Measurements from ENCODE around the gene AOPEP.

AOPEP gene

DNA sequence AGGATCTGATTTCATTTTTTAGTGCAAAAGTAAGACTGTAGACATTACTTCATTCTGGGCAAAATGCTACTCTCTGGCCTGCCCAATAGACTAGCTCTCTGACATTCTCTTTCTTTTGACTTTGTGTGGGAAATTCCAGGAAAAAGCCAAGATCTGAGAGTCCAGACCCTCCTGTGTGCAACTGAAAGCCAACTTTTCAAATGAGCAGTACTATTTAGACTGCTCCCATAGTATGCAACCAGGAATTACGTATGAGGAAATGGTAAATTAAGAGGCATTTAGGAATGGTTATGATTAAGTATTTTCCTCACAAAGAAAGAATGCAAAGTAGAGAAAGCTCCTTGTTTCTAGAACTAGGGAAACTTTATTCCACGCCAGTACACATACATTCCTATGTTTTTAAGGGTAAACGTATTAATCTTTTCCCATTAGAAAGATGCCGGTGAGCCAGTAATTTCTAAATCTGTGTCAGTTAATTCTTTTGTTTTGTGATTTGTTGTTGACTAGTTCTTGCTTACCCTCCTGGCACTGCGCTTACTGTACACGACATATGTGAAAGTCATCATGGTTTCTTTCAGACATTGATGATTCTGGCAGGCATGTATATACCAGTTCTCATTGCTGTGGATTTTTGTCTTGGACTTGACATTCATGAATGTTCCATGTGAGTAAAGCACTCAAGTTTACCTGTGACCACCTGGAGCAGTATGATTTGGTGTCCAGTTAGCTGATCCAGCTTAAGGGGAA is 56.0 kb downstream of the AOPEP start:
- no peak for TF ChIP-seq ZBTB7A (IDR thresholded peaks at IDR 0.05; ENCODE audit: low read depth)
- TF ChIP-seq TEAD4 (IDR thresholded peaks at IDR 0.05) = no peak
- no peak for TF ChIP-seq NFIC (IDR thresholded peaks at IDR 0.05)
- no peak for TF ChIP-seq FOXM1 (IDR thresholded peaks at IDR 0.05; ENCODE audit: borderline replicate concordance, low read depth)
- TF ChIP-seq TAF1 (IDR thresholded peaks at IDR 0.05; ENCODE audit: low read depth) = no peak
- no peak for TF ChIP-seq YY1 (IDR thresholded peaks at IDR 0.05; ENCODE audit: low read depth)
- TF ChIP-seq RAD21 (IDR thresholded peaks at IDR 0.05; ENCODE audit: low read depth) = no peak
- TF ChIP-seq, protein P1, sequence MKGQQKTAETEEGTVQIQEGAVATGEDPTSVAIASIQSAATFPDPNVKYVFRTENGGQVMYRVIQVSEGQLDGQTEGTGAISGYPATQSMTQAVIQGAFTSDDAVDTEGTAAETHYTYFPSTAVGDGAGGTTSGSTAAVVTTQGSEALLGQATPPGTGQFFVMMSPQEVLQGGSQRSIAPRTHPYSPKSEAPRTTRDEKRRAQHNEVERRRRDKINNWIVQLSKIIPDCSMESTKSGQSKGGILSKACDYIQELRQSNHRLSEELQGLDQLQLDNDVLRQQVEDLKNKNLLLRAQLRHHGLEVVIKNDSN (IDR thresholded peaks at IDR 0.05) = no peak
- TF ChIP-seq, protein P2, sequence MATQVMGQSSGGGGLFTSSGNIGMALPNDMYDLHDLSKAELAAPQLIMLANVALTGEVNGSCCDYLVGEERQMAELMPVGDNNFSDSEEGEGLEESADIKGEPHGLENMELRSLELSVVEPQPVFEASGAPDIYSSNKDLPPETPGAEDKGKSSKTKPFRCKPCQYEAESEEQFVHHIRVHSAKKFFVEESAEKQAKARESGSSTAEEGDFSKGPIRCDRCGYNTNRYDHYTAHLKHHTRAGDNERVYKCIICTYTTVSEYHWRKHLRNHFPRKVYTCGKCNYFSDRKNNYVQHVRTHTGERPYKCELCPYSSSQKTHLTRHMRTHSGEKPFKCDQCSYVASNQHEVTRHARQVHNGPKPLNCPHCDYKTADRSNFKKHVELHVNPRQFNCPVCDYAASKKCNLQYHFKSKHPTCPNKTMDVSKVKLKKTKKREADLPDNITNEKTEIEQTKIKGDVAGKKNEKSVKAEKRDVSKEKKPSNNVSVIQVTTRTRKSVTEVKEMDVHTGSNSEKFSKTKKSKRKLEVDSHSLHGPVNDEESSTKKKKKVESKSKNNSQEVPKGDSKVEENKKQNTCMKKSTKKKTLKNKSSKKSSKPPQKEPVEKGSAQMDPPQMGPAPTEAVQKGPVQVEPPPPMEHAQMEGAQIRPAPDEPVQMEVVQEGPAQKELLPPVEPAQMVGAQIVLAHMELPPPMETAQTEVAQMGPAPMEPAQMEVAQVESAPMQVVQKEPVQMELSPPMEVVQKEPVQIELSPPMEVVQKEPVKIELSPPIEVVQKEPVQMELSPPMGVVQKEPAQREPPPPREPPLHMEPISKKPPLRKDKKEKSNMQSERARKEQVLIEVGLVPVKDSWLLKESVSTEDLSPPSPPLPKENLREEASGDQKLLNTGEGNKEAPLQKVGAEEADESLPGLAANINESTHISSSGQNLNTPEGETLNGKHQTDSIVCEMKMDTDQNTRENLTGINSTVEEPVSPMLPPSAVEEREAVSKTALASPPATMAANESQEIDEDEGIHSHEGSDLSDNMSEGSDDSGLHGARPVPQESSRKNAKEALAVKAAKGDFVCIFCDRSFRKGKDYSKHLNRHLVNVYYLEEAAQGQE (IDR thresholded peaks at IDR 0.05; ENCODE audit: low read depth) = no peak
- TF ChIP-seq CREB1 (IDR thresholded peaks at IDR 0.05; ENCODE audit: low read depth) = no peak
- TF ChIP-seq EP300 (IDR thresholded peaks at IDR 0.05; ENCODE audit: borderline replicate concordance) = no peak
- no peak for TF ChIP-seq EGR1 (IDR thresholded peaks at IDR 0.05)
- TF ChIP-seq CEBPB (IDR thresholded peaks at IDR 0.05) = no peak

DNA sequence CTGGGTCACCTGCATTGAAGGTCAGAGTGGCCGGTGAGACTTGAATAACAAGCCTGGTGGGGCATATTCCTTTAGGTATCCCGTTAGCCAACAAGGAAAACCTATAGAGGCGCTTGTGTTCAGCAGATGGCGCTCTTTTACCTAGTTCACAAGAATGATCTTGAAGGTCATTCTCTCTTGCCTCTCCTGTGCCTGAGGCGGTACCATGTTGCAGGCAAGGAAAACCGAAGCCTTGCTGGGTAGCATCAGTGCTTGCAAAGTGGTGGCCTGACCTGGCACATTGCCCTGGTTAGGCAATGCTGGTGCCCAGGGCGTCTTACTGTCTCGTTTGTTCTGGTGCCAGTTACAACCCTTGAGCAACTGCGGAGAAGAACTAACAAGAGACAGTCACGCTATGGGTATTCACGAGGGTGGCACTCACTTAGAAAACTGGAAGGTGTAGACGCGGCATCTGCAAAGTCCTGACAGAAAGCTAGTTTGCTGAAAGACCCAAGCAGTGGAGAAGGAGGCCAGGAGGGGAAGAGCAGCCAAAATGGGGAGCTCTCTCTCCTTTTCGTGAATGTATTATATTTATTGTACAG is 56.7 kb downstream of the AOPEP start:
- TF ChIP-seq ZBTB7A (IDR thresholded peaks at IDR 0.05; ENCODE audit: low read depth) (no peak), NFIC (IDR thresholded peaks at IDR 0.05) (peak; percentile 89), FOXM1 (IDR thresholded peaks at IDR 0.05; ENCODE audit: borderline replicate concordance, low read depth) (peak; percentile 52; the same call in 1 of the 2 replicates), YY1 (IDR thresholded peaks at IDR 0.05; ENCODE audit: low read depth) (no peak), TCF12 (IDR thresholded peaks at IDR 0.05; ENCODE audit: low read depth) (peak; percentile 79), CEBPB (IDR thresholded peaks at IDR 0.05) (peak; percentile 86), CREB1 (IDR thresholded peaks at IDR 0.05; ENCODE audit: low read depth) (no peak), EP300 (IDR thresholded peaks at IDR 0.05; ENCODE audit: borderline replicate concordance) (peak; percentile 79), RAD21 (IDR thresholded peaks at IDR 0.05; ENCODE audit: low read depth) (peak; percentile 95), EGR1 (IDR thresholded peaks at IDR 0.05) (no peak), TAF1 (IDR thresholded peaks at IDR 0.05; ENCODE audit: low read depth) (no peak), TEAD4 (IDR thresholded peaks at IDR 0.05) (0 out of 2 replicates have a peak, but pooled peaks have one; percentile 16)
- TF ChIP-seq, protein P1 (IDR thresholded peaks at IDR 0.05) = no peak
- TF ChIP-seq, protein P3, sequence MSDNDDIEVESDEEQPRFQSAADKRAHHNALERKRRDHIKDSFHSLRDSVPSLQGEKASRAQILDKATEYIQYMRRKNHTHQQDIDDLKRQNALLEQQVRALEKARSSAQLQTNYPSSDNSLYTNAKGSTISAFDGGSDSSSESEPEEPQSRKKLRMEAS (IDR thresholded peaks at IDR 0.05) = peak; percentile 57; the same call in 1 of the 2 replicates
- TF ChIP-seq, protein P2 (IDR thresholded peaks at IDR 0.05; ENCODE audit: low read depth) = no peak

DNA sequence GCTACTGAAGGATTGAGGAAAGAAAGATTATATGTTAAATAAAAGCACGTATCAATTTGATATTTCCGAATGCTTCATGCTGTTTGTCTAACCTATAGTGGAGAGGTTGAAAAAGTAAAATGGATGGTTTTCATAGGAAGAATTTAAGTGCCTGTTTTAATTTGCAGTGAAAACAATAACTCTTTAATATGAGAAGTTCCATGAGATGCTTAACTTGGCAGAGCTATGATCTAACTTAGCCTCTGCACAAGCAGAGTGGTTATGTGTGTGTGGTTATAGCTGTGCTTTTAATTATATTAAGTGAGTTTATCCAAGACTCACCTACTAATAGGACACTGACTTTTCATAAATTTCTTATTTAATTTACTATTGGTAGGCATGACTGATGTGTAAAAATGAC is 57.4 kb downstream of the AOPEP start:
- TF ChIP-seq NFIC (IDR thresholded peaks at IDR 0.05) = no peak
- TF ChIP-seq, protein P3 (IDR thresholded peaks at IDR 0.05) = no peak
- TF ChIP-seq FOXM1 (IDR thresholded peaks at IDR 0.05; ENCODE audit: borderline replicate concordance, low read depth) = no peak
- TF ChIP-seq EP300 (IDR thresholded peaks at IDR 0.05; ENCODE audit: borderline replicate concordance) = no peak

DNA sequence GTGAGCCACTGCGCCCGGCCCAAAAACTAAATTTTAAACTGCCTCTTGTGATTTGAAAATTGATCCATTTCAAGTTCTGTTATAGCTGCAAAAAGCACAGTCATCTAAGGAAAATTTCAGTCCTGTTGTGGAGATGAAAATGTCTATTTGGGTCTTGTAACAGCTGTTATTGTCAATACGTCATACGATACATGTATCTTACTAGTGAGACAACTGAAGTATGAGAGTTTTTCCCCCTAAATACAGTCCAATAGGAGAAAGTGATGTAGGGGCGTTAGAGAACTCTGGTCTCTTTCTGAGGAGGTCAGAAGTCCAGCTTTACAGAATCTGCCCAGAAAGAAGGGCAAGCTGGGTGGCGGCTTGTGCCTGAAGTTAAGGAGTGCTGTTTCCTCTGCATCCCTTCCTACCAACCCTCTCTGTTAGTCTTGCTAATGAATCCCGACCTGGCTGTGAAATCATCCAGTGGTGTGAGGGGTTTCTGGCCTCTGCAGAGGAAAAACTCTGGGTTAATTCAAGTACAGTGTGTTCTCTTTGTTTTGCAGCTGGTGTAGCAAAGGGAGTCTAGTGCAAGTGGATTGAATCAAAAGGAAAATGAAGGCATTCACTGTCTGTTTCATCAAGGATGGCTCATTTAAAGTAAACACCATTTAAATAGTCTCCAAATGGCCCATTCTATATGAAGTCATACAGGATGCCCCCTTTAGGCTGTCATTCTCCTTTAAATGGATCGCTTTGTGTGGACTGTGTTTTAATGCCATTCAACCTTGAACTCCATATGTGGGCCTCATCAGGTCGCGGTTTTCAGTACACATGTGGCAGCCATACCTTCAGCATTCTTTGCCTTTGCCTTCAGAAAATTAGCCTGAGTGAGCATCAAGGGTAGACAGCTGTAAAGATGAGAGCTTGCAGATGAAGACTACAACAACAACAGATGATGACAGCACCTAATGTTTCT is 59.0 kb downstream of the AOPEP start:
- TF ChIP-seq TCF12 (IDR thresholded peaks at IDR 0.05; ENCODE audit: low read depth) (no peak), EGR1 (IDR thresholded peaks at IDR 0.05) (no peak), EP300 (IDR thresholded peaks at IDR 0.05; ENCODE audit: borderline replicate concordance) (no peak), NFIC (IDR thresholded peaks at IDR 0.05) (no peak), TAF1 (IDR thresholded peaks at IDR 0.05; ENCODE audit: low read depth) (no peak), RAD21 (IDR thresholded peaks at IDR 0.05; ENCODE audit: low read depth) (no peak), ZBTB7A (IDR thresholded peaks at IDR 0.05; ENCODE audit: low read depth) (no peak)
- TF ChIP-seq, protein P3 (IDR thresholded peaks at IDR 0.05) = no peak
- TF ChIP-seq, protein P1 (IDR thresholded peaks at IDR 0.05) = no peak
